Mononuclear cell (primary cell): Measurements from ENCODE around the gene SAMD1. TPM values are rescaled to one million over a fixed set of nuclear protein-coding genes. Genes with fewer than 3 reads are reported as not detected.

Experiments used
- H3K27me3 ChIP-seq: 2 replicates; pipeline ENCODE4 v1.6.0; 2011; ENCODE audit warnings: low read length, control low read depth; ENCODE audit not compliant: insufficient read depth
- H3K4me1 ChIP-seq: 2 replicates; pipeline ENCODE4 v1.5.1; 2011; ENCODE audit warnings: mild to moderate bottlenecking, low read length, control low read depth; ENCODE audit not compliant: insufficient read depth
- H3K4me3 ChIP-seq: 2 replicates; pipeline ENCODE4 v1.5.1; 2011; ENCODE audit warnings: mild to moderate bottlenecking, low read length, moderate library complexity
- H3K9me3 ChIP-seq: 2 replicates; pipeline ENCODE4 v1.5.1; 2011; ENCODE audit warnings: low read depth, mild to moderate bottlenecking, control low read depth, low read length
- total RNA-seq: library from RNA; depleted of rRNA; stranded (reverse); fragments of >200 nt; gene quantifications from one replicate; pipeline ENCODE4 v1.2.3, GENCODE V29; 2012

SAMD1 gene
- total RNA-seq, 1 donor, result 22.2 TPM

DNA sequence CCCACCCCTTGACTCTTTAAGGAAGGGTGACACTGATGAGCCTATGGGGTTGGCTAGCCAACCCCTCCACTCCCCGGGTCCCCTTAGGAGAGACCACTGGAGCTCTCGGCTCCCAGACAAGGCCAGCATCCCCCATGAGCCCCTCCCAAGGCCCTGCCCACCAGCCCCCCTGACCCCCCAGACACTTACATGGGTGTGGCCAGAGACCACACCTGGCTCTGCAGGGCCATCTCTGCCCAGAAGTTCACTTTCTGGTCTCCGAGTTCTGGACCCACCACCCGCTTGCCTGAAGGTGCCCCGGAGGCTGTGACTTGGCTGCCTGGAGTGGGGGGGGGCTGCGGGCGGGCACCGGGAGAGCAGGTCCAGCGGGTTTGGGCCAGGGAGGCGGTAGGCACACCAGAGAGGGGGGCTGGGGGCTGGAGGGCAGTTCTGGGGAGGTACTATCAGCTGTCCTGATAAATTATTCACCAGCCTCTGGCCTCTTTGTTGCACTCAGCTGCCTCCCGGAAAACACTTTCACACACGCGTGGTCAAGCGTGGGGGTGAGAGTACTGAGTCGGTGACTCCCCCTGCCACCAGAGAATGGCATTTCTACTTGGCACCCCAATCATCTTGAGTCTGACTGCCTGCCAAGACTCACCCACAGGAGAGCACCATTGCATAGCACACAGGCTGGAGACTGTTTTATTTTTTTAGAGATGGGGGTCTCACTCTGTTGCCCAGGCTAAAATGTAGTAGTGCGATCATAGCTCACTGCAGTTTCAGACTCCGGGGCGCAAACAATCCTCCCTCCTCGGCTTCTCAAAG, 28.6 kb downstream of the SAMD1 start, which contains the start of gene PALM3:
PALM3 (minus strand) TSS at position 326 of the 807 bp plus-strand sequence; CDS start at position 230, 96 bp downstream.
- H3K4me1 ChIP-seq, result peaks cover 16% of the 10 kb centered on the region
- peaks cover 25% of the 10 kb centered on the region for H3K27me3 ChIP-seq

DNA sequence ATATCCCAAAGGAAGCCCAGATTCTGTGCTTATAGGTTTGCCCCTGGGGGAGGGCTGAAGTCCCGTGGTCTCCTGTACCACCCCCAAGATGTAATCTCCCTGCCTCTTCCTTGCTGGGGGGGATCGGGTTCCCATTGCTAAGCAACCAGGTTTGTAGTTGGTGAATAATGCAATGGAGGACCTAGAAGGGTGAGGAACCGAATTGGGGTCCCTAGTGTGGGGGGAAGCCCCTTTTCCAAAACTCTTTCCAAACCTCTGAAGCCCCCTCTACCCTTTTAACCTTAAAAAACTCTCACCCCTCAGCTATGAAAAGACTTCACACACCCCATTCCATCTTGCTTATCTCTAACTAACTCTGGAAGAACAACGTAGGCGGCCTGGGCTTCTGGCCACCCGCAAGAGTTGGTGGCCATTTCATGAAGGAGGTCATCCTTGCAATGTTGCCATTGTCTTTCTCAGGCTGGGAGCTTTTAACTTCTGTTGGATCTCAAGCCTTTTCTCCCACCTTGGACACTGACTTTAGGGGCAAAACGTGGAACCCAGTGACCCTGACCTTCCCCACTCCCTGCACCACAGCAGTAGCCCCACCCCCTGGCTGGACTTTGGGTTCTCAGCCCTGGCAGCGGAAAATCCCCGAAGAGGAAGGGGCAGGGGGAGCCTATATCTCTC, 29.3 kb downstream of the SAMD1 start:
- no peaks in the 10 kb centered on the region for H3K9me3 ChIP-seq
- peaks cover 25% of the 10 kb centered on the region for H3K27me3 ChIP-seq
- H3K4me3 ChIP-seq, result no peak overlapping the region
- H3K4me1 ChIP-seq, result peaks cover 16% of the 10 kb centered on the region

More for the DNA sequence above, 28.6 kb downstream of the SAMD1 start, which contains the start of gene PALM3:
- Histone ChIP-seq H3K9me3 (no peaks in the 10 kb centered on the region), H3K4me3 (no peak within 1 kb of the TSS)

DNA sequence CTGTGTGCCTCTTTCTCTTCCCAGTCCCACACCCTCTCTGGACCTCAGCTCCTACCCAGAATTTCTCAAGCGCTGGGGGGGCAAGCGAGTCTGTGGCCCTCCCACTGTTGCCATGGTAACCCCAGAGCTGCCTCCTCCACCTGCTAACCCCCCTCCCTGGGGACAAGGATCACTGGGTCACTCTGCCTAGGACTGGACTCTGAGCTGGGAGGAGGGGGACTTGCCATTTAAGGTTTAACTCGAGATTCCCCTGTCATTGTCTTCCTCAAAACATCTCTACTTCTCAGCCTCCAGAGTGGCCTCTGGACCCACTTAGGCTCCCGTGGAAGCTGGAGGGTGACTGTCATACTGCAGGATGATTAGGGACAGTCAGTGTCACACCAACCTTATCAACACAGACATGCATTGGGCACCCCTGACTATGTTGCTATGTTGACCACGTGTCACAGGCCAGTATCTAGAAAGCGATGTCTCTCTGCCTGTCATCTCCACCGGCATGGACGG, 30.8 kb downstream of the SAMD1 start:
- Histone ChIP-seq H3K4me3 (no peak overlapping the region), H3K9me3 (no peaks in the 10 kb centered on the region), H3K4me1 (peaks cover 16% of the 10 kb centered on the region), H3K27me3 (peaks cover 25% of the 10 kb centered on the region)

DNA sequence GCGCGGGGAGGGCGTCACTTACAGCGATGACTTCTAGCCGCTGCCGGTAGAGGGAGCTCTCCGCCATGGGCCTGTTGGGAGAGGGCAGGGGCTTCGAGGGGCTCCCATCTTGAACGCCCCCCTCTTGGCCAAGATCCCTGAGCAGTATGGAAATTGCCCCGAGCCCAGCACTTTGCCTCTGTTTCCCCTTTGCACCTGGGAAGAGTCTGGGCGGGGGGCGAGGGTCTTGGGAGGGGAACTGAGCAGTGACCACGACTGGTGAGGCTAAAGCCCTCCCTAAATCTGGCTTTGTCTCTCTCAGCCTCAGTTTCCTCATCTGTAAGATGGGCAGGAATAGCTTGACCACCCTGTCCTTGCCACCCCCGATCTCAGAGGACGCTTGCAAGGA, 31.5 kb downstream of the SAMD1 start:
- H3K4me1 ChIP-seq, result peaks cover 16% of the 10 kb centered on the region
- H3K4me3 ChIP-seq, result no peak overlapping the region
- H3K9me3 ChIP-seq, result no peaks in the 10 kb centered on the region
- peaks cover 25% of the 10 kb centered on the region for H3K27me3 ChIP-seq

DNA sequence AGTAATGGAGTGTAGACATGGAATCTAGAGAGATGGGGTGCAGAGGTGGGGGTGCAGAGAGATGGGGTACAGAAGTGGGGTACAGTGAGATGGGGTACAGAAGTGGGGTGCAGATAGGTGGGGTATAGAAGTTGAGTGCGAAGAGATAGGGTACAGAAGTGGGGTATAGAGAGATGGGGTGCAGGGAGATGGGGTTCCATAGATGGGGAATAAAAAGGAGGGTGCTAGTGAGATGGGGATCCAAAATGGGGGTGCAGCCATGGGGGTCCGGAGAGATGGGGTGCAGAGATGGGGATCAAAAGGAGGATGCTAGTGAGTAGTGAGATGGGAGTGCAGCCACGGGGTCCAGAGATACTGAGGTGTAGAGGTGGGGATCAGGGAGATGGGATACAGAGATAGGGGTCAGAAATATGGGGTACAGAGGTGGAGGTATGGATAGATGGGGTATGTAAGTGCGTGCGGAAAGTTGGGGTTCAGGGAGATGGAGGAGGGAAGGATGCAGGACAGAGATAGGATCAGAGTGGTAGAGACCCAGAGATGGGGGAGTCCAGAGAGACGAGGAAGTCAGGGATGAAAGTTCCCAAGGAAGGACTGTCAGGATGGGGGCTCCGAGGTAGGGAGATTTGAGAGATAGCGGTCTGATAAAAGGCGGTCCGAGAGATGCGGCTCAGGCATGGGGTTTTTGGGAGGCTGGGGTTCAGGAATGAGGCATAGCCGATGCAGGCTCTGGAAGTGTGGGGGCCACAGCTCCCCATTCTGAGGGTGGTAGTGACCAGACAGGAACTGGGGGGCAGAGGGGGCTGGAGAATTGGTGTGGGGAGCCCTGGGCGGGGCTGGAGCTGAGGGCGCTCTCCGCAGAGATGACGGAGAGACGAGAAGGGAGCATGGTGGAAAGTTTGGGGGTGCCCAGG, 32.1 kb downstream of the SAMD1 start:
- Histone ChIP-seq H3K27me3 (peaks cover 25% of the 10 kb centered on the region), H3K4me1 (peaks cover 16% of the 10 kb centered on the region), H3K9me3 (no peaks in the 10 kb centered on the region), H3K4me3 (no peak overlapping the region)

DNA sequence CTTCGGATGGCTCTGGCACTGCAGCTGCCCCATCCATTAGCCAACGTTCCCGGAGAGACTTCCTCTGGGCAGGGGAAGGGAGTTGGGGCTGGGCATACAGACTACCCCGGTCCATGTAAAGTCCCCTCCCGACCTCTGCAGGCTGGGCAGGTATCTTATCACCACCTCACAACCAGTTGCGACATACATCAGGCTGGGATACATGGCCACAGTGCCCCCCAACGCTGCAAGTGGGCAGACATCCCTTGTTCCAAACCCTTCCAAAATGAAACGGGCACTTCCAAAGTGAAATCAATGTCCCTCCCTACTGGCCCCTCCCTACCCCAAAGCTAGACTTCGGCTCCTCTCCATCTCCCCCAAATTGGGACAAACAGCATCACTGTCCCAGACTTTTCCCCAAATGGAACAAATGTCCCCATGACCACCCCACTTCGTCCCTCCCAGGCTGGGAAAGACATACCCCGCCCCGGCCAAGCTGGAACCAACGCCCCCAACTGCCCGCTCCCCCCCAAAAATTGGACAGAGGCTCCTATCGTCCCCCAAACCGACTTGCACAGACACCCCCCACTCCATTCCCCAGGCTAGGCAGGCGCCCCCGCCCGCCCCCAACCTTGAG, 33.7 kb downstream of the SAMD1 start:
- Histone ChIP-seq H3K4me3 (no peak overlapping the region), H3K4me1 (peaks cover 16% of the 10 kb centered on the region), H3K9me3 (no peaks in the 10 kb centered on the region), H3K27me3 (peaks cover 25% of the 10 kb centered on the region)

DNA sequence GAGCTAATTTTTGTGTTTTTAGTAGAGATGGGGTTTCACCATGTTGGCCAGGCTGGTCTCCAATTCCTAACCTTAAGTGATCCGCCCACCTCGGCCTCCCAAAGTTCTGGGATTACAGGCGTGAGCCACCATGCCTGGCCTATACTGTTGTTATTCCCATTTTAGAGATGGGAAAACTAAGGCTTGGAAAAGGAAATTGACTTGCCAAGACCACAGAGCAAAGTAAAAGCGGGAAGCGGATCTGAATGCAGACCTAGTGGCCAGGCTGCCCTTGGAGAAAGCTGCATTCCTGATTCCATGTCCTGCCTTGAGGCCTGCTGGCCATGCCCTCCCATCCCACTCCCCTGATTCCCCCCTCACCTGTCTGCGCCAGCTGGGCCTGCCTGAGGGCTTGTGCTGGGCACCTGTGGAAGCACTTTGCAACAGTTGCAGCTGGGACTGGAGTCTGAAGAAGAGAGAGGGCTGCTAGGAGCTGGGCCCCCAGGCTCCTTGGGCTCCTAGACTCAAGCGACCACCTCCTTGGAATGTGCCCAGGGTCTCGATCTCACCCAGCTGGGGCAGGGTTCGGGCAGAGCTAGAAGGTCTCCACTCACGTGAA, 34.4 kb downstream of the SAMD1 start:
- Histone ChIP-seq H3K9me3 (no peaks in the 10 kb centered on the region), H3K4me1 (peaks cover 16% of the 10 kb centered on the region), H3K27me3 (peaks cover 25% of the 10 kb centered on the region), H3K4me3 (no peak overlapping the region)

DNA sequence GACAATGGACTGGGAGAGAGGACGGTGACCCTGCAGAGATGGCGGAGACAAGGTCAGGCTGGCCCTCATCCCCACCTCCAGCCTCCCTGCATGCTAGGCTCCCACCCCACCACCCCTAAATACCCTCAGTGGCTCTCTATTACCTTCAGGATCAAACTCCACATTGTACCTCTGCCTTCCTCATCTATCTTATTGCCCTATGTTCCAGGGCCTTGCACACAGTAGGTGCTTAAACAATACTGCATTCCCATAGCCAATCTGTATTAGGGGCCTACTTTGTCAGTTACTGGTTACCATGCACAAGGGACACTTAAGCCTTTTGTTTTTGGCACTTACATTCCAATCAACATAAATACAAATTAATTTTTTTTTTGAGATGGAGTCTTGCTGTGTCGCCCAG, 35.2 kb downstream of the SAMD1 start:
- Histone ChIP-seq H3K4me1 (peaks cover 16% of the 10 kb centered on the region), H3K9me3 (no peaks in the 10 kb centered on the region), H3K27me3 (peaks cover 24% of the 10 kb centered on the region)

DNA sequence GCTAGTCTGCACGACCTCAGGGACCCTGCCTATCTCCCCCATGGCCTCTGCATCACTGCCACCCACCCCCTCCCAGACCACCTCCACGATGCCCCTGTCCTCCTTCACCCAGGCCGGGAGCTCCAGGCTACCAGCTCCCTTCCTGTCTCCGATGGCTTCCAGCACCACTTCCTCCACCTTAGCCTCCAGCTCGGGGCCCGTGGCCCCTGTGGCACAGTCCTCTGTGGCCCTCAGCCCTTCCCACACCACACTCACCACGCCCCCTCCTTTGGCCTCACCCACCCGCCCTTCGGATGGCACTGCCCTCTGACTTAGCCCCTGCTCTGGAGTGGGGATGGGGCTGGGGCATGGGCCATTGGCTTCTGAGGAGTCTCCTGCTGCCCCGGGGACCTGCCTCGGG, 35.8 kb downstream of the SAMD1 start:
- no peak overlapping the region for H3K4me3 ChIP-seq
- no peaks in the 10 kb centered on the region for H3K9me3 ChIP-seq
- peaks cover 16% of the 10 kb centered on the region for H3K4me1 ChIP-seq
- H3K27me3 ChIP-seq, result peaks cover 18% of the 10 kb centered on the region

More for the DNA sequence above, 35.2 kb downstream of the SAMD1 start:
- no peak overlapping the region for H3K4me3 ChIP-seq

DNA sequence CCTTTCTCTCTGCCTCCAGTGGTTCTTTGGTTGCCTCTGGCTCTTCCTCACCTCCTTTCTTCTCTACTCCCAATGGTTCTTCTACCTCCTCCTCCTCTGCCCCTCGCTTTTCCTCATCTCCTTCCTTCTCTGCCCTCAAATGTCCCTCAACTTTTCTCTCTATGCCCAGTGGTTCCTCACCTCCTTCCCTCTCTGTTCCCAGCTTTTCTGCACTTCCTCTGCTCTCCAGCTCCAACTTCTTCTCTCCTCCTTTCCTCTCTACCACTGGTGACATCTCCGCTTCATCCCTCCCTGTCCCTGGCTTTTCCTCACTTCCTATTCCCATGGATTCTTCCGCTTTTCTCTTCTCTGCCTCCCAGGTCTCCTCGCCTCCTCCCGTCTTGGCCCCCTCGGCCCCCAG, 36.5 kb downstream of the SAMD1 start:
- Histone ChIP-seq H3K4me3 (no peak overlapping the region), H3K9me3 (no peaks in the 10 kb centered on the region)

DNA sequence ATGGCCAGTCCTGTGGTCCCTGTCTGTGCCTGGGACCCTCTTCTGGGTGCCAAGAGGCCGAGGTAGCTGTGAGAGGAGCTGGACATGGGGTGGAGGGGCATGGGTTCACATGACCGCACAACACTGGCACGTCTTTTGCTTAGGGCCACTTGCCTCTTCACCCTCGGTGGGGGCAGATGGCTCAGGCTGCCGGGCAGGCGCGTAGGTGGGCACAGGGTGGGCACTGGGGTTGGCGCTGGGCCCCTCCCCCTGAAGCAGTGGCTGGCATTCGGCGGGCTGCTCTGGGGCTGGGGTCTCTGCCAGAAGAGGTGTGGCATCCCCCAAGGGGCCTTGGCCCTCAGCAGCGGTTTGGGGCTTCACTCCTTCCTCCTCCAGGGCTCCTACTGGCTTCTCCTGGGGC, 37.1 kb downstream of the SAMD1 start:
- no peaks in the 10 kb centered on the region for H3K9me3 ChIP-seq
- peaks cover 6% of the 10 kb centered on the region for H3K27me3 ChIP-seq
- no peak overlapping the region for H3K4me3 ChIP-seq
- H3K4me1 ChIP-seq, result peaks cover 9% of the 10 kb centered on the region

More for the DNA sequence above, 36.5 kb downstream of the SAMD1 start:
- H3K27me3 ChIP-seq, result peaks cover 12% of the 10 kb centered on the region
- peaks cover 15% of the 10 kb centered on the region for H3K4me1 ChIP-seq

DNA sequence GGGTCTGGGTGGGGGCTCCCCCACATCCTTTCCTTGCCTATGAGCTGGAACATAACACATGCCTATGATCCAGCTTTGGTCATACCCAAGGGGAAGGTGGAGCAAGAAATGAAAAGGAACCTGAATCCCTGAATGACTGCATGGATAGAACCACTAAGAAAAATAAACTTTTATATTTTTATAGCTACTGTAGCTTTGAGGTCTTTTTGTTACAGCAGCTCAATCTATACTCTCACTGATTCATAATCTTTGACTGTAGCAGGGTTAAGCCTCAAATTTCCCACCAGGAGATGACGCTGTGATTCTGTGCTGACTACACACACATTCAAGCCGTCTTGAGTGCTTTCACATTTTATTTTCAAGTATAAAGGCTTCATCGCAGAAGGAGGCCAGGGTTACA, 37.5 kb downstream of the SAMD1 start:
- H3K4me1 ChIP-seq, result peaks cover 4% of the 10 kb centered on the region
- peaks cover 1% of the 10 kb centered on the region for H3K27me3 ChIP-seq
- no peaks in the 10 kb centered on the region for H3K9me3 ChIP-seq
- no peak overlapping the region for H3K4me3 ChIP-seq

DNA sequence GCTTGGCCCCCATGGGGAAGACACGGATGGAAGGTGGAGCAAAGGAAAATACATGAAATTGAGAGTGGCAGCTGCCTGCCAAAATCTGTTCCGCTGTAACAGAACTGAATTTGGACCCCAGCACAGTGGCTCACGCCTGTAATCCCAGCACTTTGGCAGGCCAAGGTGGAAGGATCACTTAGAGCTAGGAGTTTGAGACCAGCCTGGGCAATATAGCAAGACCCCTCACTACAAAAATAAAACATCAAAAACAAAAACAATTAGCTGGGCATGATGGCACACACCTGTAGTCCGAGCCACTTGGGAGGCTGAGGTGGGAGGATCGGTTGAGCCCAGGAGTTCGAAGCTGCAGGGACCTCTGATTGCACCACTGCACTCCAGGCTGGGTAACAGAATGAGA, 38.1 kb downstream of the SAMD1 start:
- no peaks in the 10 kb centered on the region for H3K4me1 ChIP-seq
- no peaks in the 10 kb centered on the region for H3K9me3 ChIP-seq
- no peak overlapping the region for H3K4me3 ChIP-seq

DNA sequence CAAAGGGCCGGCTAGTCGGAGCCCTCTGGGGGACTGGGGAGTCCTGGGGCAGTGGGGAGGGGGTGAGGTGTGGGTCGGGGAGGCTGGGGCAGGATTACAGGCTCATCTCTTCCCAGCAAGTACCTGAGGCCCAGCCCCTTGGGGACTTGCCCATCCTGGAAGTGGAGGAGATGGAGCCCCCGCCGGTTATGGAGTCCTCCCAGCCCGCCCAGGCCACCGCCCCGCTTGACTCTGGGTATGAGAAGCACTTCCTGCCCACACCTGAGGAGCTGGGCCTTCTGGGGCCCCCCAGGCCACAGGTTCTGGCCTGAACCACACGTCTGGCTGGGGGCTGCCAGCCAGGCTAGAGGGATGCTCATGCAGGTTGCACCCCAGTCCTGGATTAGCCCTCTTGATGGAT, 38.6 kb downstream of the SAMD1 start:
- Histone ChIP-seq H3K4me1 (no peaks in the 10 kb centered on the region), H3K4me3 (no peak overlapping the region), H3K27me3 (no peaks in the 10 kb centered on the region), H3K9me3 (no peaks in the 10 kb centered on the region)

More for the DNA sequence above, 38.1 kb downstream of the SAMD1 start:
- H3K27me3 ChIP-seq, result no peaks in the 10 kb centered on the region
